ENCODE data around the gene ARID1B.

GRCh38 chr6:157240059-157240959, 463.1 kb downstream of the ARID1B start:
- TF ChIP-seq CTCF (IDR thresholded peaks at IDR 0.05; ENCODE audit: insufficient read depth, low read depth, low read length) (no peak), EZH2 (IDR thresholded peaks at IDR 0.05; ENCODE audit: insufficient read depth, low read length) (no peak)

All from astrocyte (in vitro differentiated cells and primary cell).